NCI-H2227 treated with DMSO at 0.1 percent for 48 hours (cell line): ENCODE measurements around the gene RENBP.
"Not testable (repeated sequence)": the region's sequence is repeated elsewhere in the genome, so short reads cannot be mapped to it uniquely, and the experiment has no call there.

ENCODE experiments used
- DNase-seq: peaks from one replicate; lab custom pipeline; 2025; lab: John Stamatoyannopoulos, UW

RENBP gene

DNA sequence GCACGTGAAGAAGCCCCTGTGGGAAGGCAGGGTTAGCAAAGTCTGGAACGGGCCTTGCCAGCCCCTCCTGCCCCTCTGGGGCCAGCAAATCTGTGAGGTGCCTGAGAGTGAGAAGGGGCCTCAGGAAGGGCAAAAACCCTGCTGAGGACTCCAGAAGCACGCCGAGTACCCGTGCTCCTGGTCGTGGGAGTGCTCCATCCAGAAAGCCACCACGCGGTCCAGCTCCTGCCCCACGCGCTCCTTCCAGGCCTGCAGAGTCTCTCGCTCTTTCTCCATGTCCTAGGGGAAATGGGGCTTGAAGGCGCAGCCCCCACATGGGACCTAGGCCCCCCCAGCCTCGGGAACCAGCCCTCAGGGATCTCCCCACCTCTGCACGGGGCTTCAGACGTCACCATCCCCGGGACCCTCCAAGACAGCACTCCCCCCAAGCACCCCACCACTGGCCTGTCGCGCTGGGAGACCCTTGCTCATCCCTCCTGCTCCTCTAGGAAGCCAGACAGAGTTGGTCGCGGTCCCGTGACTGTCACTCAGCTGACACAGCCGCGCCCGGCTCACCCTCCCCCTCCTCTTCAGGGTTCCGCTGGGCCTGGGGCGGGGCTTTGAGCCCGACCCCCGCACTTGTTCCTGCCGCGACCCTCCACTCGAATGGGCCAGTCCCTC is at the start of gene RENBP:
Gene RENBP, minus strand, starts transcription at position 504 of the 660 bp plus-strand sequence. Its CDS starts 33 bp downstream, at position 471.
- peak; percentile 8 for DNase-seq

DNA sequence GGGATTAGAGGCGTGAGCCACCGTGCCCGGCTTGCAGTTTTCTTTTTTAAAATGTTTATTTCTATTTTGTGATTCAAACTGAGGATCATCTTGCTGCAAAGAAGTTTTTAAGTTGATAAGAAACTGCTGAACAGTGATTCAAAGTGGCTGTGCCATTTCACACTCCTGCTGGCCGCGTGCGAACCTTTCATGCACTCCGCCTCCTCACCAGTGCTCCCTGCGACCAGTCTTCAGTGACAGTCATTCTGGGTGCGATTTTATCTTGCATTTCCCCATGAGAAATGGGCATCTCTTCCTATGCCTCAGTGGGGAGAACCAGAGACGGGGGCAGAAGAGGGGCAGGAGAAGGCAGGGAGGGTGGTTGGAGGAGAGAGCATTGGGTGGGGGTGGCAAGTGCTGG is 49.5 kb upstream of the RENBP start:
- DNase-seq = no peak

DNA sequence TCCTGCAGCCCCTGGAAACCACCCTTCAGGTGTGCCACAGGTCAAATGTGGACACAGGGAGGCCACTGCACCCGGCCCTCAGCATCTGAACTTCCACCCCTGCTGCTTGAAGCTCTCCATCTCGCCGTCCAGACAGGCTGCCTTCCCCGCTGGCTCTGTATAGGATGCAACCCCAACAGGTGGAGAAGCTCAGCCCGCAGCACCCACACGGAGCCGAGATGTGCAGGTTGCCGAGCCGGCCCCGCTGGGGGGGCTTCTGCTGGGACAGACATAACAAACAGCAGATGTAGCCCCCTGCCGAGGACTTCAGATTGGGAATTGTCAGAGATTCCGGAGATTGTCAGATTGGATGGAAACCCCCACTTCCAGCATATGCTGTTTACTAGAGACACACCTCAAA is 48.6 kb upstream of the RENBP start:
- no peak for DNase-seq

GRCh38 chrX:153992180-153992579 is 47.7 kb upstream of the RENBP start:
- DNase-seq = no peak

GRCh38 chrX:153991013-153991580 is 46.7 kb upstream of the RENBP start:
- no peak for DNase-seq

GRCh38 chrX:153989973-153990655 is 45.7 kb upstream of the RENBP start:
- DNase-seq = no peak

DNA sequence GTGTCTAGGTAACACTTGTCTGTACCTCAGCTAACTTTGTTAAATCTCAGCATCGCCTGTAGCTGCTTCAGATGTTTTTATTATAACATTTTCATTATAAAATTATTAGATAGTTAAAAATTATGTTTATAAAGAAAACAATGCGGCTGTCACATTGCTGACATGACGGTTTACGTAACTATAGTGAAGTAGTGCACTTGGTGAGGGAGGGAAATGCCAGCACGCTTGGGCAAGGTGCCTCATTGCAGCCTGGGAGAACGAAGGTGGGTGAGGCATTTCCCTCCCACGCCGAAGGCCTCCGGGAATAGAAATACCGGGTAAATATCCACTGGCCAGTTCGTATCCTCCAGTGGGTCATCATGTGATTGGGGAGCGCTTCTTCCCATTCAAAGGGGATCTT is 44.0 kb upstream of the RENBP start:
- DNase-seq = no peak

GRCh38 chrX:153984351-153985178 is 40.1 kb upstream of the RENBP start:
- no peak for DNase-seq

- no peak for DNase-seq
Measured at GRCh38 chrX:153983321-153983801, 38.9 kb upstream of the RENBP start.

DNA sequence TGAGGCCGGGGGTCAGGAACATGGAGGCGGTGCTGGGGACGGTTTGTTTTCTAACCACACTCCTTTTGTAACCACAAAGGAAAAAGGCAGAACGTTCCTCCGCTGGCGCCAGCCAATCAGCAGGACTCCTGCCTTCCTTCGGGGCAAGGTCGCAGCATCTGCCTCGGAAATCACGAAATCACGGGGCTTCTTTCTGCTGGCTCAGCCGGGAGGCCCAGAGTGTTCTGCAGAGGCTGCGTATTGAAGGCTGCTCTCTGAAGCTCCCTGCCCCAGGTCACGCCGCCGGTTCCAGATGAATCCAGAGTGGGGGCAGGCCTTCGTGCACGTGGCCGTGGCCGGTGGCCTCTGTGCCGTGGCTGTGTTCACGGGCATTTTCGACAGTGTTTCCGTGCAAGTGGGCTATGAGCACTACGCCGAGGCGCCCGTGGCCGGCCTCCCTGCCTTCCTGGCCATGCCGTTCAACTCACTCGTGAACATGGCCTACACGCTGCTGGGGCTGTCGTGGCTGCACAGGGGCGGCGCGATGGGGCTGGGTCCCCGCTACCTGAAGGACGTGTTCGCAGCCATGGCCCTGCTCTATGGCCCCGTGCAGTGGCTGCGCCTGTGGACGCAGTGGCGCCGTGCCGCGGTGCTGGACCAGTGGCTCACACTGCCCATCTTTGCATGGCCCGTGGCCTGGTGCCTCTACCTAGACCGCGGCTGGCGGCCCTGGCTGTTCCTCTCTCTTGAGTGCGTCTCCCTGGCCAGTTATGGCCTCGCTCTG is 37.5 kb upstream of the RENBP start:
- DNase-seq = peak; percentile 48

- no peak for DNase-seq
Measured at GRCh38 chrX:153981231-153981630, 36.8 kb upstream of the RENBP start.

DNA sequence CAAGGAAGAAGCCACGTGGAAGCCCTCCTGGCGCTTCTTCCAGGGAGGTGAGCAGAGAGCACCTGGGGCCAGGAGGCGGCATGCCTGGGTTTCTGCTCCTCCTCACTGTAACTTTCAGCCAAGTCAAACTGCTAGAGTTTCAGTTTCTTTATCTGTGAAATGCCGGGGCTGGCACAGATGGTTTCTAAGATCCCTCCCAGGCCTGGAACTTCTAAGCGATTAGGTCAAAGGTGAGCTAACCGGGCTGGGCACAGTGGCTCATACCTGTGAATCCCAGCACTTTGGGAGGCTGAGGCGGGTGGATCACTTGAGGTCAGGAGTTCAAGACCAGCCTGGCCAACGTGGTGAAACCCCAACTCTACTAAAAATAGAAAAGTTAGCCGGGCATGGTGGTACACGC is 36.0 kb upstream of the RENBP start:
- DNase-seq = not testable (repeated sequence)

DNA sequence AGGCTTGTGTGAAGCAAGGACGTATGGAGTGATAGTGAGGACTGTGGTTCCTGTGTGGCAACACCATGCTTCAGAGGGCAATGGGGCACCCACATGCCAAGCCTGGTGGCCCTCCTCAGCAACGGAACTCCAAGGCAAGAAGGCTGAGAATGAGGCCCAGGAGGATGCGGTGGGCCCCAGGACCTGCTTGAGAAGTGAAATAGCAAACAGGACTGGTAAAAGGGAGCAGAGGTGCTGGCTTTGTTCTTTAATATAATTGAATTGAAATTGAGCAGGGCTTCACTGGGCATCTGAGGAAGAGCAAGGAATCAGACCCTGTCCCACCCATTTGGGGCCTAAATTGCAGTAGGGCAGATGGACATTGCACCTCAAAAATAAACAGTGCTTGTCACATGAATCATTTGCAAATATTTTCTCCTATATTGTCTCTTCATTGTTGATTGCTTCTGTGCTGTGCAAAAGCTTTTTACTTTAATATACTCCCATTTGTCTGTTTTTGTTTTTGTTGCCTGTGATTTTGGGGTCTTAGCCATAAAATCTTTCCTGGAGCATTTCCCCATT is 30.4 kb upstream of the RENBP start:
- DNase-seq = no peak

- no peak for DNase-seq
Measured at GRCh38 chrX:153974003-153974725, 29.7 kb upstream of the RENBP start.

DNA sequence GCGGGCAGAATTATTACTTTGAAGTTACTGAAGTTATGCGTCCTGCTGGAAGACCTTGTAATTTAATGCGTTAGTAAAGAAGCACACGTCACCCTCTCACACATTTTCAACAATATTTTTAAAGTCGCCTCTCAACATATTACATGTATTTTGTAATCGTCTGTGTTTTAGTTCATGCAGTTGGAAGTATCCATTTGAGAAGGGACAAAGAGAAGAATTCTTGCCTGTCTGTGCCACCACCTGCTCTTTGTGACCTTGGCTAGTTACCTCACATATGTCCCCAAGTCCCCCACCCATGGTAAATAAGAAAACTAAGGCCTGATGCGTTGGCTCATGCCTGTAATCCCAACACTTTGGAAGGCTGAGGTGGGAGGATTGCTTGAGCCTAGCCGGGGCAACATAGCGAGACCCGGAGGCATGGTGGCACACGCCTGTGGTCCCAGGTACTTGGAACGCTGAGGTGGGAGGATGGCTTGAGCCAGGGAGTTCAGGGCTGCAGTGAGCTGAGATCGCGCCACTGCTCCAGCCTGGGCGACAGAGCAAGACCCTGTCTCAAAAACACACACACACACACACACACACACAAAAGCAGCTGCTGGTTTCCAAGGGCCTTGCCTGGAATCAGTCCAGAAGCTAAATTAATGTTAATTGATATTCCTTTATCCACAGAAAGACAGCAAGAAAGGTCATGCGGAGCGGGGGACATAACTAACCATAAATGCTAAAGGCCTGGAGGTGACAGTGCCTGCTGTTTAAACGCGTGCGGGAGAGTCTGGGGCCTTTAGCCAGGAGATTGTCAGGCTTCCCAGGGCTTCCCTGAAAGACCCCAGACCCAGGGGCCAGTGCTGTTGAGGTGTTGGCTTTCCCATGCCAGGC is 28.9 kb upstream of the RENBP start:
- DNase-seq = peak; percentile 53

GRCh38 chrX:153972368-153973126 is 28.1 kb upstream of the RENBP start, which contains the start of gene TMEM187:
Gene TMEM187, plus strand, starts transcription at chrX:153972754. Its CDS starts 9,309 bp downstream, at chrX:153982063.
- DNase-seq = peak; percentile 91

GRCh38 chrX:153971450-153972367 is 27.3 kb upstream of the RENBP start, which contains the start of gene HCFC1:
Gene HCFC1, minus strand, starts transcription at chrX:153971818. Its CDS starts 978 bp downstream, at chrX:153970840.
- peak; percentile 92 for DNase-seq

GRCh38 chrX:153971124-153971449 is 26.6 kb upstream of the RENBP start:
- peak; percentile 82 for DNase-seq
